GM21737 (cell line): ENCODE measurements around the gene INPP4A.
A peak's percentile ranks its signal among the peaks of the same experiment; 100 is the strongest.
"Not testable (repeated sequence)": the region's sequence is repeated elsewhere in the genome, so short reads cannot be mapped to it uniquely, and the experiment has no call there.

Source experiments
- ATAC-seq: cut with Tn5 transposase; IDR thresholded peaks from one replicate; pipeline ENCODE4 v1.9.1; 2021; ENCODE audit warnings: mild to moderate bottlenecking, moderate library complexity; ENCODE audit not compliant: unreplicated experiment

The INPP4A gene

DNA sequence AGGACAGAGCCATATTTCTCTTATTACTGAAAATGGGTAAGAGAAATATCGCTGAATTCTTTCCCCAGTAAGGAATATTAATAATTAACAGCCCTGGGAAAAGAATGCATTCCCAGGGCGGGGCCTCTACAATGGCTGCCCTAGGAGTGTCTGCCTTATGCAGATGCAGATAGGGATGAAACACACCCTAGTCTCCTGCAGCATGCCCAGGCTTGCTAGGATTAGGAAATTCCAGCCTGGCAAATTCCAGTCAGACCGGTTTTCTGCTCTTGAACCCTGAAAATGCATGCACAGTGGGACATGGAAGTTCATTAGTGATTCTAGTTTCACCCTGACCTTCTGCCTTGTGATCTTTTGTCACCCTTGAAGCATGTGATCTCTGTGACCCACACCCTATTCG, 9.0 kb upstream of the INPP4A start:
- ATAC-seq = not testable (repeated sequence)

DNA sequence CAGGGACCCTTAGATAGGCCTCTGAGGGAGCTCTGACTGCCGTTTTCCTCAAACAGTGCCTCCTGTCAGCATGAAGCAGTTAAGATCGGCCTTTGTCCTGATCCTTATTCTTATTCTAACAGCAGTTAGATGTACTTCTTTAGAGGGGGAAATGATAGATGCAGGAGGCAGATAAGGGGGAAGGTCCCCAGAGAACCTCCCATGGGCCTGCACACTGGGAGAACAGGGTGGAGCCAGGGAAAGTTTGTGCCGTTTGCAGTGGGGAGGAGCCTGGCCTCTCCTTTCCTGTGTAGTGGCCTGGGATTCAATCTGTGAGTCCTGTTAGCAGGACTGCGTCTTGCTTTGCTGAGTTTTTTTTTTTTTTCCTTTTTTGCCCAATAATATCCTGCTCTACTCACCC, 7.9 kb upstream of the INPP4A start:
- ATAC-seq = no peak

DNA sequence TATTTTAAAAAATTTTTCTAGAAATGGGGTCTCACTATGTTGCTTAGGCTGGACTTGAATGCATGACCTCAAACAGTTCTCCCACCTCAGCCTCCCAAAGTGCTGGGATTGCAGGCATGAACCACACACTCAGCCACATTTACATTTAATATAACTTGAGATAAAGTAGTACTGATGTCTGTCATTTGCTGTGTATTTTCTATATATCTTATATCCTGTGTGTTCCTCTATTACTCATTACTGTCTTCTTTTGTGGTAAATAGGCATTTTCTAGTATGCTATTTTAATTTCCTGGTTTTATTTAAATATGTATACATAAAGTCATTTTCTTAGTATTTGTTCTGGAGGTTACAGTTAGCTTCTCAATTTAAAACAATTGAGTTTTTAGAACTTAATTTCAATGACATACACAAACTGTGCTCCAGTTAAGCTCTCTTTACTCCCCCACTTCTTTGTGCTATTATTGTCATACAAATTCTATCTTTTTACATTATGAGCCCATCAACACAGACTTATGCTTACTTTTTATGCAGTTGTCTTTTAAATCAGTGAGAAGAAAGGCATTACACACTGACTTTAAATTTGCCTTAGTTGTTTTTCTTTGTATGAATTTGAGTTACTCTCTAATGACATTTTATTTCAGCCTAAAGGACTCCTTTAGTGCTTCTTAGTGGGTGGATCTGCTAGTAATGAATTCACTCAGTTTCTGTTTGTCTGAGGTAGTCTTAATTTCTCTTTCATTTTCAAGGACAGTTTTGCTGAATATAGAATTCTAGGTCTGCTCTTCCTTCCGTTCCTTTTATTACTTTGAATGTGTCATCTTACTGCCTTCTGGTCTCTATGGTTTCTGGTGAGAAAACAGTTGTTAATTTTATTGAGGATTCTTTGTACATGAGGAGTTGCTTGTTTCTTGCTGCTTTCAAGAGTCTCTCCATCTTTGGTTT, 6.2 kb upstream of the INPP4A start:
- ATAC-seq = peak; percentile 93

DNA sequence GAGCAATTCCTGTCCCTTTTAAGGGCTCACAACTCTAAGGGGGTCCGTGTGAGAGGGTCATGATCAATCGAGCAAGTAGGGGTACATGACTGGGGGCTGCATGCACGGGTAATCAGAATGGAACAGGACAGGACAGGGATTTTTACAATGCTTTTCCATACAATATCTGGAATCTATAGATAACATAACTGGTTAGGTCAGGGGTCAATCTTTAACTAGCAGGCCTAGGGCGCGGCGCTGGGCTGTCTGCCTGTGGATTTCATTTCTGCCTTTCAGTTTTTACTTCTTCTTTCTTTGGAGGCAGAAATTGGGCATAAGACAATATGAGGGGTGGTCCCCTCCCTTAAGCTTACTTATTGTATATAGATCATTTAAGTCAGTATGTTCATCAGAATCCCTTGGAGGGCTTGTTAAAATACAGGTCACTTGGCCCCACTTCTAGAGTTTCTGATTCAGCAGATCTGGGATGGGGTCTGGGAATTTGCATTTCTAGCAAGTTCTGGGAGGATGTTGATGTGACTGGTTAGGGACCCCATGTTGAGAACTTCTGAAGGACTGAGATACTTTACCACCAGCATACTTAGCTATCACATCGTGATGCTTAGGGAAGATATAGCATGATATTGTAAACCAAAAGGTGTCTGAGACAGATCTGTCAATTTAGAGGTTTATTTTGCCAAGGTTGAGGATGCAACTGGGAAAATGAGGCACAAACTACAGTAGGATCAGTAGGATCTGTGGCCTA, 2.8 kb upstream of the INPP4A start:
- ATAC-seq = no peak

DNA sequence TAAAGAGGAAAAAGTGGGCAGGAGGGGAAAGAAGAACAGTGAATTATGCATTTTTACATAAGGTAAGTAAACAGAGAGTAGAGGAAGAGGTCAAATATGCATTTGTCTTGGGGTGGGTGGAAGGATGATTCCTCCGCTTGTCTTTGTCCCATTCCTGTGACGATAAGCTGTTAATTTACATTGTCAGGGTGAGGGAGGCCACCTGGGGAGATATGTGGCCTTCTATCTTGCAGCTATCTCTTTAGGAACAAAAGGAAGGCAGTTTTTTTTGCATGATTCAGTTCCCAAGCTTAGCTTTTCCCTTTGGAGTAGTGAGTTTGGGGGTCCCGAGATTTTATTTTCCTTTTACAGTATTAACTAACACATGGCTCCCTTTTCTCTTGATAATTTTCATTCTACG, 2.2 kb upstream of the INPP4A start:
- ATAC-seq = no peak

- ATAC-seq = peak; percentile 34
Measured at GRCh38 chr2:98445177-98445682, 572 bp downstream of the INPP4A start.

- no peak for ATAC-seq
Measured at GRCh38 chr2:98445683-98446581, 1.3 kb downstream of the INPP4A start.

- ATAC-seq = no peak
Measured at GRCh38 chr2:98446850-98447249, 2.2 kb downstream of the INPP4A start.

DNA sequence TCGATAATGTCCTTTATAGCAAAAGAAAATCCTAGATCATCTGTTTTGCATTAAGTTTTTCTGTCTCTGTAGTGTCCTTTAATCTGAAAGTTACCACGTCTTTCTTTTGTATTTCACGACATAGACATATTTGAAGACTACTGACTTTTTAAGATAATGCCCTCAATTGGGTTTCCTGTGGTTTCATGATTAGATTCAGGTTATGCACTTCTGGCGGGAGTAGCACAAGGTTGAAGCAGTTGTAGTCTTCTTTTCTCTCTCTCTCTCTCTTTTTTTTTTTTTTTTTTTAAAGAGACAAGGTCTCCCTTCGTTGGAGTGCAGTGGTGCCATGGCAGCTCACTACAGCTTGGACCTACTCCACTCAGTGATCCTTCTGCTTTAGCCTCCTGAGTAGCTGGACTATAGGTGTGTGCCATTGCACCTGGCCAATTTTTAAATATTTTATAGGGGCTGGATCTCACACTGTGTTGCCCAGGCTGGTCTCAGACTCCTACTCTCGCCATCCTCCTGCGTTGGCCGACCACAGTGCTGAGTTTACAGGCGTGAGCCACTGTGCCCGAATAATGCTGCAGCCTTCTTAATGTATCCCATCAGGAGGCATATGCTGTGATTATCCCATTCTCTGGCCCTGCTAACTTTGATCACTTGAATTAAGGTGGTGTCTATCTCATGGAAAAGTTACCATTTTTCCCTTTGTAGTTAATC, 3.9 kb downstream of the INPP4A start:
- no peak for ATAC-seq

DNA sequence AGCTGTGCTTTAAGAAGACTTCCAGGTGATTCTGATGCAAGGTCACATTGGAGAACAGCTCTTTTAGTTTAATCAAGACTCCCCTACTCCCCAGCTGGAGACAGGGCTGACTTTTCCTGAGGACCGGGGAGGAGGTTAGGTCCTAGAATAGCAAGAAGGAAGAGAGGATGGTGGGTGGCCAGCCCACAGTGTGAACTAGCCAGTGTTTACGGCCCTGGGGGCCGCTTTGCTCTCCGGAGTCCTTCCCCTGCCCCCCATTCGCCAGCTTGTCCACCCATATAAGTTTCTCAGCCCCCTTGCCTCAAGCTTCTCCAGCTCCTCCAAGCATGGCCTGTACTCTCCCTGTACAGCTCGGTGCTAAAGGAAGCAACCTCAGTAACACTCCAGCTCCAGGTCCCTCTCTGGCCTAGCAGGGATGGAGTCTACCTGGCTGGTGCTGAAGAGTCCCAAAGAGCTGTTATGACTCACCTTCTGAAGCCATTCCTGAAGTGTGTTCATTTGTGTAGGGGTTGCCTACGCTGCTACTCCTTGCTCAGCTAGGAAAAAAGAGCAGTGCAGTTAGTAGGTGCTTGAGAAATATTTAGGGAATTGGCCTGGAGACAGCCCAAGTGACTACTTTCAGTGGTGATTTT, 7.9 kb downstream of the INPP4A start:
- ATAC-seq = no peak

DNA sequence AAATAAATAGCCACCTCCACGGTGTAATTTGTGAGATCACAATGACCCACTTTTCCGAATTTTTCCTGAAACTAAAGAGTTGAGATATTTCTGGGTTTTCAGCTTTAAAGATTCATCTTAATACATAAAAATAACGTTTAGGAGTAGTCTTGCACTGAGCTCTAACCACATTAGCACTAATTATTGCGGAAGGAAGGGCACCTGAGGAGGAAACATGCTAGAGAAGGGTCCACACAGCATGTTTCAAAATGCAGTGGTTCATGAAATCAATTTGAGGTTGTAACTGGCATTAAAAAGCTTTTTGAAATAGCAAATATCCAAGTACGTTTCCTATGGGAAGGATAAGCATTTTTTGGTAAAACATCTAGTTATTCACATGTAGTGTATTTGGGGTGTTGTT, 8.4 kb downstream of the INPP4A start:
- ATAC-seq = no peak

DNA sequence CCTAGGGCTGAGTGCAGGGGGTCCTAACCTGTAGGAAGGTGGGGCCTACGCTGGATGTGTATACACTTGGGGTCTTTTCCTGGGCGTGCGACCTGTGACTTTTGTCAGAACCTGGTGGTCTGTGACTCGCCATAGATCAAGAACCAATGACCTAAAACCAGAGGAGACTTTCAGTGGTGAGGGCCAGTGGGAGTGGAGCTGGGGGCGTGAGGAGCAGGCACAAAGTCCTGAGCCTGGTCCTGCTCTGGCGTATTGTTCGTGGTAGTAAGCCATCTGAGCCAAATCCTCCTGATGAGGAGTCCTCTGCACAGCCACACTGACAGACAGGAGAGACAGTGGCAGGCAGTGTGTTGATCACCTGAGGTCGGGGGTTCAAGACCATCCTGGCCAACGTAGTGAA, 8.9 kb downstream of the INPP4A start:
- no peak for ATAC-seq

- ATAC-seq = no peak
Measured at GRCh38 chr2:98454073-98454472, 9.4 kb downstream of the INPP4A start.

DNA sequence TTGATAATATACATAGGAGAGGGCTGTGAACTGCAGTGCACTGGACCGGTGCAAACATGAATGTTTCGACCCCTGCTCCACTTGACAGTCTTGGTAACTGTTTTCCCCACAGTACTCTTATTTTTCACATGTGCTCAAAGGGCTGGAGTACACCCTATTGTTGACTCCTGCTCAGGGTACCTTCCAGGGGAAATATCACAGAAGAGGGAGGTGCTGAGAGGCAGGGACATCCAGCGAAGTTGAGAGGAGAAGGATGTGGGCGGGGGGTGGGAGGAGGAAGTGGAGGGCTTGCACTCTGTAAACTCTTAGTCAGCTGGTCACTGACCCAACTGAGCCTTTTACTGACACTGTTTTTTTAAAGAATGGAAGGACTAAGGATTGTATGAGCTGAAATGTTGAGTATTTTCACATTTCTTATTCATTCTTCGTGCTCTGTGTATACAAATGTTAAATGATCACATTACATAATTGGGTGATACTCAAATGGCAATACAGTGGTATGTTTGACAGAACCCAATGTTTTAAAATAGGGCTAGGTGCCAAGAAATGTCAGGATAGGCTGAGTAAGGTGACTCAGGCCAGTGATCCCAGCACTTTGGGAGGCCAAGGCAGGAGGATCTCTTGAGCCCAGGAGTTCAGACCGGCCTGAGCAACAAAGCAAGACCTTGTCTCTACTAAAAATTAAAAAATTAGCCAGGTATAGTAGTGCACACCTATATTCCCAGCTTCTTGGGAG, 10.0 kb downstream of the INPP4A start:
- no peak for ATAC-seq

DNA sequence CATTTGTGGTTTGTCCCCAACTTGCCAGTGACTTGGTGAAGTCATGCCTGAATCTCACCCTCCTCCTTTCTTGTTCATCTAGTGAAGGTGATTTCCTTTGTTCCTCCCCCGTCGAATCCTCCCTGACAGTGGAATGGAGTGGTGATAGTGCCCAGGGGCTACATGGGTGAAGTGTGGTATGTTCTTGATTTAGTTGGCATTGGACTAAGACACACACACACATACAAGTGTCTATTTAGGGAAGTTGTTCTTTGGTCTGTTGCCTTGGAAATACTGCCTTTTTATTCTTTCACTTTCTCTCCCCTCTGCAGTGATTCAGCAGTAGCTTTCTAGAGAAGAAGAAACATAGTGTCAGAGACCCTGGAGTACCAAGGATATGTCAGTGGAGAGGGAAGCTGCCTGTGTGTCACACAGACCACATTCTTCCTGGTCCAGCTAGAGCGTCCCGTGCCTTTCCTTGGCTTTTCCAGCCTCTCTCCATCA, 10.9 kb downstream of the INPP4A start:
- peak; percentile 48 for ATAC-seq

DNA sequence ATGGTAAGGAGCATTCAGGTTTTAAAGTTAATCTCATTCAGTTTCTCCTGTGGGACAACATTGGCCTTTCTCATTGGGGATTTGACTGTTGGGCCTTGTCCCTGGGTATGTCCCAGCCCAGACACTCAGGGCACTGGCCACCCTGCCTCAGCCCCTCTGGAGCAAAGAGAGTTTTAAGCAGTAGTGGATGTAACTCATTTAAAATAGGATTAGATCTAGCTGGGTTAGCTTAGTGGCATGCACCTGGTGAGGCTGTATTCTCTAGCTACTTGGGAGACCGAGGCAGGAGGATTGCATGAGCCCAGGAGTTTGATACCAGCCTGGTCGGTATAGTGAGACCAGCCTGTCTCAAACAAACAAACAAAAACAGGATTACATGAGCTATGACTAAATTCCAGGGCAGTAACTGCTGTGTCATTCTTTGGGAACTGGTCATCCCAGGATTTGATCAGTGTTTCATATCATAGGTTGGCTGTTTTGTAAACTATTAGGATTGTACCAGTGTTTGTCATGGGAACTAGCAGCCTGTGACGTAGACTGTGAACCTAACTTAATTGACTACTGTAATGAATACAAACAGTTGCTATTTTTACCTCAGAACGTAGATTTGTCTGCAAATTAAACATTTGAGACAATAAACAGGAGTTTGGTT, 12.5 kb downstream of the INPP4A start:
- ATAC-seq = no peak

DNA sequence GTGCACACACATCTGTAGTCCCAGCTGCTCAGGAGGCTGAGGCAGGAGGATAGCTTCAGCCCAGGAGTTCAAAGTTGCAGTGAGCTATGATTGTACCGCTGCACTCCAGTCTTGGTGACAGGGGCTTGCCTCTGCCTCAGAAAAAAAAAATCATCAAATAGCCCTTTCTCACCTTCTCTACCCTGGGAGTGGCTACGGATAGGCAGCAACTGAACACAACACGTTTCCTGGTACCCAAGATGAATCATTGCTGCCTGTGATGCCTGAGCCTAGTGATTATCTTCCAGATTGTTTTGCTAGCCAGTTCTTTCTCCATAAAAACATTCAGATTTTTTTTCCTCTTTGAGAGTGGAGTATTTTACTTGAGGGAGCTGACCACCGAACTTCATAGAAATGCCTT, 13.5 kb downstream of the INPP4A start:
- ATAC-seq = no peak

- no peak for ATAC-seq
Measured at GRCh38 chr2:98458667-98459380, 14.2 kb downstream of the INPP4A start.
